ENCODE results near the gene SLC25A21. TPM values are rescaled to one million over a fixed set of nuclear protein-coding genes. Genes with fewer than 3 reads are reported as not detected.

The SLC25A21 gene
- polyA plus RNA-seq, 2 donors = 0.53 to 0.74 TPM

- 83 to 85% methylated on average over 3 of the region's 3 CpGs for WGBS, 2 donors
- H3K27ac ChIP-seq (ENCODE audit: low read depth in 2 of 2, low read length in 1 of 2) = no peak overlapping the region
- no peaks in the 10 kb centered on the region for H3K4me1 ChIP-seq (ENCODE audit: control insufficient read depth in 2 of 2, insufficient read depth in 2 of 2, low read length in 1 of 2)
- H3K27me3 ChIP-seq (ENCODE audit: control insufficient read depth in 1 of 2, insufficient read depth in 2 of 2, low read length in 2 of 2) = no peaks in the 10 kb centered on the region
- no peaks in the 10 kb centered on the region for H3K36me3 ChIP-seq (ENCODE audit: control insufficient read depth in 2 of 2, insufficient read depth in 2 of 2, low read length in 1 of 2)
- H3K9me3 ChIP-seq (ENCODE audit: control insufficient read depth in 2 of 2, insufficient read depth in 1 of 2, low read depth in 1 of 2, low read length in 1 of 2) = no peaks in the 10 kb centered on the region
- H3K4me3 ChIP-seq (ENCODE audit: low read depth in 1 of 2, low read length in 2 of 2) = no peak overlapping the region
Measured at GRCh38 chr14:37133284-37133913, 39.0 kb downstream of the SLC25A21 start.

GRCh38 chr14:37131205-37131604, 41.2 kb downstream of the SLC25A21 start:
- H3K36me3 ChIP-seq (ENCODE audit: control insufficient read depth in 2 of 2, insufficient read depth in 2 of 2, low read length in 1 of 2) = no peaks in the 10 kb centered on the region

GRCh38 chr14:37129047-37129446, 43.4 kb downstream of the SLC25A21 start:
- 86 to 89% methylated on average over 7 of the region's 7 CpGs for WGBS, 2 donors
- Histone ChIP-seq H3K9me3 (ENCODE audit: control insufficient read depth in 2 of 2, insufficient read depth in 1 of 2, low read depth in 1 of 2, low read length in 1 of 2) (no peaks in the 10 kb centered on the region), H3K4me3 (ENCODE audit: low read depth in 1 of 2, low read length in 2 of 2) (no peak overlapping the region), H3K36me3 (ENCODE audit: control insufficient read depth in 2 of 2, insufficient read depth in 2 of 2, low read length in 1 of 2) (no peaks in the 10 kb centered on the region), H3K27me3 (ENCODE audit: control insufficient read depth in 1 of 2, insufficient read depth in 2 of 2, low read length in 2 of 2) (no peaks in the 10 kb centered on the region), H3K4me1 (ENCODE audit: control insufficient read depth in 2 of 2, insufficient read depth in 2 of 2, low read length in 1 of 2) (no peaks in the 10 kb centered on the region), H3K27ac (ENCODE audit: low read depth in 2 of 2, low read length in 1 of 2) (no peak overlapping the region)

More at GRCh38 chr14:37131205-37131604, 41.2 kb downstream of the SLC25A21 start:
- Histone ChIP-seq H3K4me3 (ENCODE audit: low read depth in 1 of 2, low read length in 2 of 2) (no peak overlapping the region), H3K27ac (ENCODE audit: low read depth in 2 of 2, low read length in 1 of 2) (no peak overlapping the region), H3K4me1 (ENCODE audit: control insufficient read depth in 2 of 2, insufficient read depth in 2 of 2, low read length in 1 of 2) (no peaks in the 10 kb centered on the region), H3K27me3 (ENCODE audit: control insufficient read depth in 1 of 2, insufficient read depth in 2 of 2, low read length in 2 of 2) (no peaks in the 10 kb centered on the region), H3K9me3 (ENCODE audit: control insufficient read depth in 2 of 2, insufficient read depth in 1 of 2, low read depth in 1 of 2, low read length in 1 of 2) (no peaks in the 10 kb centered on the region)
- 69 to 75% methylated on average over 2 of the region's 2 CpGs for WGBS, 2 donors

- no peaks in the 10 kb centered on the region for H3K27me3 ChIP-seq (ENCODE audit: control insufficient read depth in 1 of 2, insufficient read depth in 2 of 2, low read length in 2 of 2)
- H3K36me3 ChIP-seq (ENCODE audit: control insufficient read depth in 2 of 2, insufficient read depth in 2 of 2, low read length in 1 of 2) = no peaks in the 10 kb centered on the region
- 85 to 94% methylated on average over 3 of the region's 3 CpGs for WGBS, 2 donors
- H3K9me3 ChIP-seq (ENCODE audit: control insufficient read depth in 2 of 2, insufficient read depth in 1 of 2, low read depth in 1 of 2, low read length in 1 of 2) = no peaks in the 10 kb centered on the region
- H3K4me1 ChIP-seq (ENCODE audit: control insufficient read depth in 2 of 2, insufficient read depth in 2 of 2, low read length in 1 of 2) = no peaks in the 10 kb centered on the region
- H3K4me3 ChIP-seq (ENCODE audit: low read depth in 1 of 2, low read length in 2 of 2) = no peak overlapping the region
- no peak overlapping the region for H3K27ac ChIP-seq (ENCODE audit: low read depth in 2 of 2, low read length in 1 of 2)
Measured at GRCh38 chr14:37124614-37125013, 47.8 kb downstream of the SLC25A21 start.

- no peaks in the 10 kb centered on the region for H3K4me1 ChIP-seq (ENCODE audit: control insufficient read depth in 2 of 2, insufficient read depth in 2 of 2, low read length in 1 of 2)
- no peaks in the 10 kb centered on the region for H3K36me3 ChIP-seq (ENCODE audit: control insufficient read depth in 2 of 2, insufficient read depth in 2 of 2, low read length in 1 of 2)
- H3K27me3 ChIP-seq (ENCODE audit: control insufficient read depth in 1 of 2, insufficient read depth in 2 of 2, low read length in 2 of 2) = no peaks in the 10 kb centered on the region
- no peak overlapping the region for H3K27ac ChIP-seq (ENCODE audit: low read depth in 2 of 2, low read length in 1 of 2)
- H3K4me3 ChIP-seq (ENCODE audit: low read depth in 1 of 2, low read length in 2 of 2) = no peak overlapping the region
- WGBS, 2 donors = 87 to 89% methylated on average over 7 of the region's 7 CpGs
- H3K9me3 ChIP-seq (ENCODE audit: control insufficient read depth in 2 of 2, insufficient read depth in 1 of 2, low read depth in 1 of 2, low read length in 1 of 2) = no peaks in the 10 kb centered on the region
Measured at GRCh38 chr14:37122919-37123639, 49.3 kb downstream of the SLC25A21 start.

GRCh38 chr14:37122288-37122687, 50.1 kb downstream of the SLC25A21 start:
- WGBS, 2 donors = 43 to 54% methylated on average over 3 of the region's 3 CpGs
- Histone ChIP-seq H3K27ac (ENCODE audit: low read depth in 2 of 2, low read length in 1 of 2) (no peak overlapping the region), H3K4me3 (ENCODE audit: low read depth in 1 of 2, low read length in 2 of 2) (no peak overlapping the region), H3K4me1 (ENCODE audit: control insufficient read depth in 2 of 2, insufficient read depth in 2 of 2, low read length in 1 of 2) (no peaks in the 10 kb centered on the region), H3K9me3 (ENCODE audit: control insufficient read depth in 2 of 2, insufficient read depth in 1 of 2, low read depth in 1 of 2, low read length in 1 of 2) (no peaks in the 10 kb centered on the region), H3K36me3 (ENCODE audit: control insufficient read depth in 2 of 2, insufficient read depth in 2 of 2, low read length in 1 of 2) (no peaks in the 10 kb centered on the region), H3K27me3 (ENCODE audit: control insufficient read depth in 1 of 2, insufficient read depth in 2 of 2, low read length in 2 of 2) (no peaks in the 10 kb centered on the region)

- 75 to 82% methylated on average over 4 of the region's 4 CpGs for WGBS, 2 donors
- Histone ChIP-seq H3K4me1 (ENCODE audit: control insufficient read depth in 2 of 2, insufficient read depth in 2 of 2, low read length in 1 of 2) (no peaks in the 10 kb centered on the region), H3K9me3 (ENCODE audit: control insufficient read depth in 2 of 2, insufficient read depth in 1 of 2, low read depth in 1 of 2, low read length in 1 of 2) (no peaks in the 10 kb centered on the region), H3K27ac (ENCODE audit: low read depth in 2 of 2, low read length in 1 of 2) (no peak overlapping the region), H3K36me3 (ENCODE audit: control insufficient read depth in 2 of 2, insufficient read depth in 2 of 2, low read length in 1 of 2) (no peaks in the 10 kb centered on the region), H3K27me3 (ENCODE audit: control insufficient read depth in 1 of 2, insufficient read depth in 2 of 2, low read length in 2 of 2) (no peaks in the 10 kb centered on the region), H3K4me3 (ENCODE audit: low read depth in 1 of 2, low read length in 2 of 2) (no peak overlapping the region)
Measured at GRCh38 chr14:37118673-37119366, 53.6 kb downstream of the SLC25A21 start.

- 43 to 57% methylated on average over 5 of the region's 5 CpGs for WGBS, 2 donors
- H3K4me1 ChIP-seq (ENCODE audit: control insufficient read depth in 2 of 2, insufficient read depth in 2 of 2, low read length in 1 of 2) = no peaks in the 10 kb centered on the region
- no peak overlapping the region for H3K4me3 ChIP-seq (ENCODE audit: low read depth in 1 of 2, low read length in 2 of 2)
- H3K27me3 ChIP-seq (ENCODE audit: control insufficient read depth in 1 of 2, insufficient read depth in 2 of 2, low read length in 2 of 2) = no peaks in the 10 kb centered on the region
- H3K27ac ChIP-seq (ENCODE audit: low read depth in 2 of 2, low read length in 1 of 2) = no peak overlapping the region
- no peaks in the 10 kb centered on the region for H3K9me3 ChIP-seq (ENCODE audit: control insufficient read depth in 2 of 2, insufficient read depth in 1 of 2, low read depth in 1 of 2, low read length in 1 of 2)
- H3K36me3 ChIP-seq (ENCODE audit: control insufficient read depth in 2 of 2, insufficient read depth in 2 of 2, low read length in 1 of 2) = no peaks in the 10 kb centered on the region
Measured at GRCh38 chr14:37116933-37117849, 55.2 kb downstream of the SLC25A21 start.

GRCh38 chr14:37115406-37115805, 57.0 kb downstream of the SLC25A21 start:
- Histone ChIP-seq H3K4me1 (ENCODE audit: control insufficient read depth in 2 of 2, insufficient read depth in 2 of 2, low read length in 1 of 2) (no peaks in the 10 kb centered on the region), H3K36me3 (ENCODE audit: control insufficient read depth in 2 of 2, insufficient read depth in 2 of 2, low read length in 1 of 2) (no peaks in the 10 kb centered on the region), H3K4me3 (ENCODE audit: low read depth in 1 of 2, low read length in 2 of 2) (no peak overlapping the region), H3K27me3 (ENCODE audit: control insufficient read depth in 1 of 2, insufficient read depth in 2 of 2, low read length in 2 of 2) (no peaks in the 10 kb centered on the region), H3K27ac (ENCODE audit: low read depth in 2 of 2, low read length in 1 of 2) (no peak overlapping the region), H3K9me3 (ENCODE audit: control insufficient read depth in 2 of 2, insufficient read depth in 1 of 2, low read depth in 1 of 2, low read length in 1 of 2) (no peaks in the 10 kb centered on the region)
- WGBS, 2 donors = 85 to 95% methylated on average over 1 of the region's 1 CpG

Measured in esophagus (tissue), 2 donors.